ENCODE data around the gene LMLN.
"Not testable (repeated sequence)": the region's sequence is repeated elsewhere in the genome, so short reads cannot be mapped to it uniquely, and the experiment has no call there.

The LMLN gene

GRCh38 chr3:197956626-197956988 is 3.4 kb upstream of the LMLN start:
- no peak for DNase-seq (ENCODE audit: low spot score)

GRCh38 chr3:197957790-197958133 is 2.3 kb upstream of the LMLN start:
- DNase-seq (ENCODE audit: low spot score) = no peak

- no peak for DNase-seq (ENCODE audit: low spot score)
Observed at GRCh38 chr3:197958346-197958745, 1.7 kb upstream of the LMLN start.

- DNase-seq (ENCODE audit: low spot score) = not testable (repeated sequence)
Observed at GRCh38 chr3:197958848-197959247, 1.2 kb upstream of the LMLN start.

GRCh38 chr3:197959500-197959890 is 522 bp upstream of the LMLN start:
- no peak for DNase-seq (ENCODE audit: low spot score)

GRCh38 chr3:197960694-197961581 is 921 bp downstream of the LMLN start:
- DNase-seq (ENCODE audit: low spot score) = no peak

GRCh38 chr3:197961582-197961945 is 1.5 kb downstream of the LMLN start:
- no peak for DNase-seq (ENCODE audit: low spot score)

GRCh38 chr3:197963019-197963637 is 3.1 kb downstream of the LMLN start:
- DNase-seq (ENCODE audit: low spot score) = no peak

- DNase-seq (ENCODE audit: low spot score) = not testable (repeated sequence)
Observed at GRCh38 chr3:197967337-197967989, 7.4 kb downstream of the LMLN start.

- DNase-seq (ENCODE audit: low spot score) = no peak
Observed at GRCh38 chr3:197970588-197970987, 10.6 kb downstream of the LMLN start.

GRCh38 chr3:197974016-197974415 is 14.0 kb downstream of the LMLN start:
- no peak for DNase-seq (ENCODE audit: low spot score)

- DNase-seq (ENCODE audit: low spot score) = no peak
Observed at GRCh38 chr3:197975311-197975710, 15.3 kb downstream of the LMLN start.

- DNase-seq (ENCODE audit: low spot score) = no peak
Observed at GRCh38 chr3:197983076-197983475, 23.1 kb downstream of the LMLN start.

GRCh38 chr3:197989651-197990050 is 29.6 kb downstream of the LMLN start:
- no peak for DNase-seq (ENCODE audit: low spot score)

- no peak for DNase-seq (ENCODE audit: low spot score)
Observed at GRCh38 chr3:197994736-197995135, 34.7 kb downstream of the LMLN start.

GRCh38 chr3:197996855-197997254 is 36.8 kb downstream of the LMLN start:
- DNase-seq (ENCODE audit: low spot score) = no peak

GRCh38 chr3:197997936-197998335 is 37.9 kb downstream of the LMLN start:
- DNase-seq (ENCODE audit: low spot score) = no peak

GRCh38 chr3:198017090-198017489 is 57.1 kb downstream of the LMLN start:
- no peak for DNase-seq (ENCODE audit: low spot score)

- no peak for DNase-seq (ENCODE audit: low spot score)
Observed at GRCh38 chr3:198018416-198018815, 58.4 kb downstream of the LMLN start.

GRCh38 chr3:198019115-198019514 is 59.1 kb downstream of the LMLN start:
- DNase-seq (ENCODE audit: low spot score) = no peak

- DNase-seq (ENCODE audit: low spot score) = no peak
Observed at GRCh38 chr3:198021320-198021719, 61.3 kb downstream of the LMLN start.

- no peak for DNase-seq (ENCODE audit: low spot score)
Observed at GRCh38 chr3:198022604-198023003, 62.6 kb downstream of the LMLN start.

GRCh38 chr3:198025644-198026043 is 65.6 kb downstream of the LMLN start:
- DNase-seq (ENCODE audit: low spot score) = no peak
